DMS153 (cell line): ENCODE measurements around the gene RFX1.

Experiments
- DNase-seq: peaks from one replicate; lab custom pipeline; 2025; lab: John Stamatoyannopoulos, UW

RFX1 gene

DNA sequence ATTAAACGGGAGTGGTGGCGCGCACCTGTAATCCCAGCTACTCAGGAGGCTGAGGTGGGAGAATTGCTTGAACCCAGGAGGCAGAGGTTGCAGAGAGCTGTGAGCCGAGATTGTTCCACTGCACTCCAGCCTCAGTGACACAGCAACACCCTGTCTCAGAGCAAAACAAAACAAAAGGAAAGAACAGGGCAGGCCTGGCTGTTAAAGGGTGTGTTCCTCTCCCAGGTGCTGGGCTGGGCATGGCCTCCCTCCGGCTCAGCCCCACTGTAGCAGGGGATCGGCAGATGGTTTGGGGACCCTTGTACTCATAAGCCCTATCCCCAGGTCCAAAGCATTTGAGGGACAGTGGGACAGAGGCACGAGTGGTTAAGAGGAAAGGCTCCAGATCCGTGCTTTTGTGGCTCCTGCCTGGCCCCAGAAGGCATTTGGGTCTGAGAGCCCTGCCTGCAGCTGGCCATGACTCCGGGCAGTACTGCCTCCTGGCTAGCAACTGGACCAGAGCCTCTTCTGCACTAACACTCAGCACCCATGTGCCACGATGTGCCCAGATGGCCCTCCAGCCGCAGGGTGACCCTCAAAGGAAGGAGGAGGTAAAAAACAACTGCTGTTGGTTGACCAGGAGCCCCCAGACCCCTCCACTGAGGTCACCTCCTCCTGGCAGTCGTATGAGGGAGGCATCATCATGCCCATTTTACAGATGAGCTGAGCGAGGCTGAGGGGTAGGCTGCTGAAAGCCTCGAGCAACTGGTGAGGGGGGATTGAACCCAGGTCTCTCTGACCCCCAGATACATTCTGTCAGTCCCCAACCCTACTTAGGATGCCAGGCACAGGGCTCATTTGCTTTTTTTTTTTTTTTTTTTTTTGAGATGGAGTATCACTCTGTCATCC is 10.0 kb downstream of the RFX1 start:
- no peak for DNase-seq

GRCh38 chr19:13995017-13995728 is 10.9 kb downstream of the RFX1 start:
- DNase-seq = no peak

DNA sequence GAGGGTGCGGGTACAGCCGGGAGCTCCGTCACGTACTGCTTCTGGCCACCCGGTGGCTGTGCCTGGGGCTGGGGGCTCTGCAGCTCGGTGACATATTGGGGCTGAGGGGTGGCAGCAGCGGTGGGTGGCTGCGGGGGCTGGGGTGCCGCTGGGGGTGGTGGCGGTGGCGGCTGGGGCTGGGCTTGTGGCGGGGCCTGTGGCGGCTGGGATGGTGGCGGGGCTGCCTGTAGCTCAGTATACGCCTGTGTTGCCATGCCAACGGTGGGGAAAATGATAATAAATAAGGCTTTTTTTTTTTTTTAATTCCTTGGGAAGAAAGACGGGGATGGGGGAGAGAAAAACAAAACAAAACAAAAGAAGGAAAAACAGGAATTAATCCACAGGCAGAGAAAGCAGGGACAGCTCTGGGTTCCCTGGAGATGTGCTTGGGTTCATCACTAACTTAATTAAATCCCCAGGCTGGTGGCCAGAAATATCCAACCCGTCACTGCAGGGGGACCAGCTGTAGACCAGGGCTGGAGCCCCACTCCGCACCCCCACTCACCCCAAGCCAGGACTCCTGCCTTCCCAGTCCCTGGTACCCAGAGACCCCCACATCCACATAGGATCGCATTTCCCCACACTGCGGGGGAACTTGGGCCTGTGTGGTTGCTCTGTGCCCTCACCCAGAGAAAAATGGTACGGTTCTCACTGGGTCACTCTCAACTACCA is 12.4 kb downstream of the RFX1 start:
- no peak for DNase-seq

GRCh38 chr19:13992025-13992424 is 14.1 kb downstream of the RFX1 start:
- no peak for DNase-seq

DNA sequence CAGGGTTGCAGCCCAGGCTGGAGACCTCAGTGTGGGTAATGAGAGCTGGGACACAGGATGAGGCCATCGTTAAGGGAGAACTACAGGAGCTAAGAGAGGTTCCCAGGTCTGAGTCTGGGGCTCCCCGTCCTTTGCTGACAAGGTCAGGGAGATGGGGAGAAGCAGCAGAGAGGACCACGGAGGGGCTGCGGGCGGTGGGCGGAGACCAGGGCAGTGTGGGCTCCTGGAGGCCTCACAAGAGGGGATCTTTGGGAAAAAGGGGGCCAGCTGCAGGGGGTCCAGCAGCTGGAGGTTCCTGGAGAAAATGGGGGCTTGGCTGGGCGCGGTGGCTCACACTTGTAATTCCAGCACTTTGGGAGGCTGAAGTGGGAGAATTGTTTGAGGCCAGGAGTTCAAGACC is 16.0 kb downstream of the RFX1 start:
- no peak for DNase-seq

DNA sequence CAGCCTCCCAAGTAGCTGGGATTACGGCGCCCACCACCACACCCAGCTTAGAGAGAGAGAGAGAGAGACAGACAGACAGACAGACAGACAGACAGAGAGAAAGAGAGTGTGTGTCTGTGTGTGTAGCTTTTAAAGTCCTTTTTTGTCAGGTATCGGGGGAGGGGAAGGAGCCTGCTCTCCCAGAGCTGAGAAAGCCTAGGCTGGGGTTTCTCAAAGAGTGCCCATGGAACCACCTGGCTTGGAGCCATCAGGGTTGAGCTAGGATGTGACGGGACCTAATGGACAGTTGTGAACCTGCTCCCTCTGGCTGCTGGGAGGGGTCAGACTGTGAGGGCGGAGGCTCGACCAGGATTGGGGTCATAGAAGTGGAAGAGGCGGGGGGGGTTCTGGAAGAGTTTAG is 16.6 kb downstream of the RFX1 start:
- no peak for DNase-seq

DNA sequence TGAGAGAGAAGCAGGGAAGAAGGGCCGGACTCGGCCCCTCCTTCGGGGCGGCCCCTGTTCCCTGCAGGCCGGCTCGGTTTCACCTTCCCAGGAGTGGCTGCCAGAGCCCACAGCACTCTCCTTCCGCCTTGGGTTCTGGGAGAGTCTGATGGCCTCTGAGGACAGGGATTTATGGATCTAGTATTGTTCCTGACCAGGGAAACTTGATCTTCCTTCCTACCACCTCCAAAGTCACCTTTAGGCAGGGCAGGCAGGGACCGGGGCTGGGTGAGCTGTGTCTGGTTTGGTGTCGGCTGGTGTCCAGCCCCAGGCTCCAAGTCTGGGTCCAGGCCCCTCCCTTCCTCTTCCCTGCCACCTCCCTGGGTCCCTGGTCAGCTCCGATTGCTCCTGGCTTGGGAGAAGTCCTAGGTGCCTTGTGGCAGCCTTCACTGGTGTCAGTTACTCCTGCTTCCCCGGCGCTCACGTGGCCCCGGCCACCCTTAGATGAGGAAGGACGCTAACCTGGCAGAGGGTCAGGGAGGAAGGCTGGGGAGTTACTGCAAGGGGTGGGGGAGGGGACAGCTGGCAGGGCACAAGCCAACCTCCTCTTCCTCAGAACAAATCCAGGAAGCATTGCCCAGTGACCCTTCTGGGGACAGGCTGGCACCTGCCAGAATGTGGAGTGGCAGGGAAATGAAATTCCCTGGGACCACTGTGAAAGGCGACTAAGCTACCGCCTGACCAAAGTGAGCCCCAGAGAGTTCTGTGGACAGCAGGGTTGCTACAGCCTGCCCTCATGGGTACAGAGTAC is 18.8 kb downstream of the RFX1 start:
- DNase-seq = no peak

DNA sequence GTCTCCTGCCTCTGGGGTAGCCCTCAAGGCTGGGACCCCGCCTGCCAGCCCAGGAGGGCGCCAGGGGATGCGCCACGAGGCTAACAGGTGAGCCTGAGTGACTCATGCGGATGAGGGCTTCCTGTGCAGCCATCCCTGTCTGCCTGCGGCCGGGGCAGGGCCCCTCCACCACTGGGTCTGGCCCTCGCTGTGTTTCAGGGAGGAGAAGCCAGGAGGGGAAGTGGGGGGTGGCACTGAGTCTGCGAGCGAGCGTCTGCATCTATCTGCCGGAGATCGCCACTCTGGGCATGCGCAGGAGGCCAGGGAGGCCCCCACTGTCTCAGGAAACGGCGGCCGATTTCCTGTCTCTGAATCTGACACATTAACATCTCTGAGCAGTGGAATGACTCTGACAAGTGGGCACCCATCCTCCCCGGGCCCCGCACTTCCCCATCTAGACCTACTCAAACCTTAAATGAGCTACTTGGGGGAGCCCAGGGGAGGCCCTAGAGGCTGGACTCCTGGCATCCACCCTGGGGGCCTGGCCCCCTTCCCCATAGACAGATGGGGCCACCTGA is 19.7 kb downstream of the RFX1 start:
- DNase-seq = peak; percentile 83

- peak; percentile 21 for DNase-seq
These were observed 20.3 kb downstream of the RFX1 start for GRCh38 chr19:13985771-13986347.

- DNase-seq = peak; percentile 29
These were observed 21.0 kb downstream of the RFX1 start for GRCh38 chr19:13984875-13985741.

- DNase-seq = no peak
These were observed 21.9 kb downstream of the RFX1 start for GRCh38 chr19:13984186-13984585.

- peak; percentile 82 for DNase-seq
These were observed 22.8 kb downstream of the RFX1 start for GRCh38 chr19:13983213-13983889.

- DNase-seq = no peak
These were observed 23.3 kb downstream of the RFX1 start for GRCh38 chr19:13982773-13983172.

GRCh38 chr19:13981988-13982501 is 24.1 kb downstream of the RFX1 start:
- no peak for DNase-seq

DNA sequence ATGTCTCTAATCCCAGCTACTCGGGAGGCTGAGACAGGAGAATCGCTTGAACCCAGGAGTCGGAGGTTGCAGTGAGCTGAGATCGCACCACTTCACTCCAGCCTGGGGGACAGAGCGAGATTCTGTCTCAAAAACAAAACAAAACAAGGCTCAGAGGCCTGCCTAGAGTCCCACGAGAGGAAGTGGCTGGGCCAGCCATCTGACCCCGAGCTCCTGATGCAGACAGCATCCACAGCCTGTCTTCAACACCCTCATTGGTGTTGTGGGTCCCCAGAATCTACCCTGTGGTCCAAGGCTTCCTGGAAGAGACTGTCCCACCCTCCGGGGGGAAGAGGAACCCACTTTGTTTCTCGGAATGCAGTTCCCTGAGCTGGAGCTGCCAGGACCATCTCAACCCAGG is 24.7 kb downstream of the RFX1 start:
- no peak for DNase-seq

- no peak for DNase-seq
These were observed 25.1 kb downstream of the RFX1 start for GRCh38 chr19:13981021-13981420.

DNA sequence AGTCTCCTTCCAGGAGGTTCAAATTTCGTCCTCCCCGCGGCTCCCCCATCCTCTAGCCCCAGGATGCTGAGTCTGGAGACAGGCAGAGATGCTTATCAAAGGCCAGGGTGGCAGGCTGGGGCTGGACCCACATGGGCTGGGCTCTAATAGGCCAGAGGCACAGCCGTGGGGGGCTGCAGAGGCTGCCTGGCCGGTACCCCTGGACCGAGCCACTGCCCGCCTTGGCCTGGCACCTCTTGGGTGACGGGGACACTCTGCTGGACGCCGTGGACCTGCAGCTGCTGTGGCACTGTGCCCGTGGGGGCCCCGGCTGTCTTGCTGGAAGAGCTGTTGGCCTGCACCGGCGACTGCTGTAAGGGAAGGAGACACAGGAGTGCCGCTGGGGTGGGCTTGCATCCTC is 25.8 kb downstream of the RFX1 start:
- no peak for DNase-seq

DNA sequence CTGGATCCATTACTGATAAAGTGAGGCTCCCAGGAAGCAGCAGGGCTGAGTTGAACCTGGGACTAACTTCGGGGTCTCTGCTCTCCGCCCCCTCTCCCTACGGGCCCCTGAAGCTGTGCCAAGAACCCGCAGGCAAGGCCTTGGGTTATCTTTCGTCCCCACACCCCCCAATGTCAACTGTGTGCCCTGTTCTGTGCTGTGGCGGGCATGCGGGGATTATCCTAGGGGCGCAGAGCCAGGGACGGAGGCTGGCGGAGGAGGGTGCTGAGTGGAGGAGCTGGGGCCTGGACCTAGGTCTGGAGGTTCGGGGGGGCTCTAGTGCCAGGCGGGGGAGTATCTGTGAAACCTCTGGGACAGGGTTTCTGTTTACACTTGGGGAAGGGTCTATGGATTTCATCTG is 26.4 kb downstream of the RFX1 start:
- no peak for DNase-seq

GRCh38 chr19:13979244-13979615 is 26.9 kb downstream of the RFX1 start:
- DNase-seq = no peak
